Activated B cell treated with CpG ODN at 0.5 μM for 24 hours (primary cell): ENCODE measurements around the gene SLC13A4. TPM values are rescaled to one million over a fixed set of nuclear protein-coding genes. Genes with fewer than 3 reads are reported as not detected.

Experiments
- ATAC-seq: fragments of 200-7000 bp; cut with Tn5 transposase; one replicate; pipeline ENCODE4 v1.10.0; 2021; ENCODE audit warnings: low read depth, mild to moderate bottlenecking, moderate library complexity
- CTCF ChIA-PET: fragments of 350-600 bp; sonication (Branson Sonifier 250); formaldehyde crosslinking; loops from one replicate; lab custom pipeline; 2021; ENCODE audit warnings: antibody characterized with exemption; lab: Charles Lee
- POLR2A ChIA-PET: fragments of 350-600 bp; sonication (Branson Sonifier 250); formaldehyde crosslinking; loops from one replicate; lab custom pipeline; 2021; ENCODE audit warnings: antibody characterized with exemption; lab: Charles Lee
- DNase-seq: peaks from one replicate; pipeline ENCODE4 v3.0.0; 2022
- H3K27ac Mint-ChIP-seq: one replicate; pipeline ENCODE4 v1.8.0; 2020; ENCODE audit warnings: mixed read lengths
- H3K27me3 Mint-ChIP-seq: one replicate; pipeline ENCODE4 v1.8.0; 2021; ENCODE audit warnings: mixed read lengths
- H3K36me3 Mint-ChIP-seq: one replicate; pipeline ENCODE4 v1.8.0; 2021; ENCODE audit warnings: low read depth, mixed read lengths
- H3K4me1 Mint-ChIP-seq: one replicate; pipeline ENCODE4 v1.8.0; 2021; ENCODE audit warnings: mixed read lengths
- H3K4me3 Mint-ChIP-seq: one replicate; pipeline ENCODE4 v1.8.0; 2020; ENCODE audit warnings: mild to moderate bottlenecking, mixed read lengths
- H3K9me3 Mint-ChIP-seq: one replicate; pipeline ENCODE4 v1.8.0; 2020; ENCODE audit warnings: mixed read lengths
- CTCF ChIP-seq: fragments of 200-600 bp; IDR thresholded peaks from one replicate; pipeline ENCODE4 v1.8.0; 2022; ENCODE audit warnings: antibody characterized with exemption, mild to moderate bottlenecking
- intact Hi-C: fragments of 100-400 bp; cut with micrococcal nuclease; formaldehyde crosslinking; loops from one replicate; pipeline ENCODE4 v1.15.1; 2024
- total RNA-seq: library from RNA; stranded (reverse); gene quantifications from 2 replicates; pipeline ENCODE4 v1.2.3, GENCODE V29; 2022

Gene SLC13A4
- total RNA-seq, 1 donor from 2014 or later: not detected

DNA sequence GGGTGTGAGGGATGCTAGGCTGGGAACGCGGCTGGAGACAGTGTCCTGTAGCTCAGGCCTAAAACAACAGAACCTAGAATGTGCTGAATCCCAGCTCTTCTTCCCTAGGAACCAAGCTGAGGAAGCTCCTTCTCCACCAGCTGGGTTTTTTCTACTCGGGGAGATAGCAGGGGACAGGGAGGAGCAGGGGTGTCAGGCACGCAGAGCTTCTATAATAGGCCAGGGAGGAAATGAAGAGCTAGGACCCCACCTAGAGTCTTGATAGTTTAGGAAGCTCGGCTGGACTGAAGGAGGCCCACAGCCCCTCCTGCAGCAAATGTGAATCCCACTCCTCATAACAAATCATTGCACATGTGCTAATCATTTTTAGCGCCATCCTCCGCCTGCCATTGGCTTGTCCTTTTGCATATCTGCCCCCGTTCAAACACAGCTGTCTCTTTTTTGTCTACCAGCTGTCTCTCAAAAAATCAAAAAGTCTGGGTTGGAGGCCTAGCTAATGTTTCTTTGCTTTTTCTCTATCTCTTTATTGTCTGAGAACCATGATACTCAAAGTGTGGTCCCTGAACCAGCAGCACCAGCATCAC lies 44.7 kb upstream of the SLC13A4 start:
- ATAC-seq: no peak
- Mint-ChIP-seq H3K9me3 (peaks cover 1% of the 10 kb centered on the region), H3K27ac (no peak overlapping the region)

DNA sequence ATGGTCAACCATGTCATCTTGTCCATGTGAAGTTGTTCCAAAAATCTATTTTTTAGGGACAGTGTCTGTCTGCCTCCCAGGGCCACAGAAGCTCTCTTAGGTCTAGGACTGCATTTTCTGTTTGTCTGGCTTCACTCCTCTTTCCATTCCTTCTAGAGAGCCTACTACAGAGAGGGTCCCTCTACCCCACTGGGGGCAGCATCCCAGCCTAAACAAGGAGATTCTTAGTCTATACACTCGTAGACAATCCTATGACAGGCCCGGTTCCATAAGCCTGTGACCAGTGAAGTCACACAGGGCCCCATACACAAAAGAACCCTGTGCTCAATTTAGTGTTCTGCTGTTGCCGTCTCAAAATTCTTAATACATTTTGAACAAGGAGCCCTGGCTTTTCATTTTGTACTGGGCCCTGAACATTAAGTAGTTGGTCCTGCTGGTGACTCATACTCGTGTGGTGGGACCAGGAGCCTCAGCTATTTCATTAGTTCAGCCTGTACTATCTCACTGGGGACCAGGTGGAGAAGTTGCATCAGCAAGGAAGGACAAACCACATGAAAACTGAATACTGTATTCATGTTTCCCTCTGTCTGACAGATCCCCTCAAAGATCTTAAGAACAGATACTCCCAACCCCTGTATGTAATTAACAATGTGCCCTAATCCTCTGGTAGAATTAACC lies 44.1 kb upstream of the SLC13A4 start:
- CTCF ChIA-PET: no interaction called here
- H3K27me3 Mint-ChIP-seq: peaks cover 17% of the 10 kb centered on the region
- POLR2A ChIA-PET: no interaction called here

More for the DNA sequence above, 44.7 kb upstream of the SLC13A4 start:
- no peak for DNase-seq
- H3K36me3 Mint-ChIP-seq: no peaks in the 10 kb centered on the region
- intact Hi-C loops: no loop called here
- peaks cover 16% of the 10 kb centered on the region for H3K27me3 Mint-ChIP-seq
- ChIA-PET POLR2A (no interaction called here), CTCF (no interaction called here)
- no peak overlapping the region for H3K4me3 Mint-ChIP-seq
- no peak for TF ChIP-seq CTCF
- no peaks in the 10 kb centered on the region for H3K4me1 Mint-ChIP-seq

DNA sequence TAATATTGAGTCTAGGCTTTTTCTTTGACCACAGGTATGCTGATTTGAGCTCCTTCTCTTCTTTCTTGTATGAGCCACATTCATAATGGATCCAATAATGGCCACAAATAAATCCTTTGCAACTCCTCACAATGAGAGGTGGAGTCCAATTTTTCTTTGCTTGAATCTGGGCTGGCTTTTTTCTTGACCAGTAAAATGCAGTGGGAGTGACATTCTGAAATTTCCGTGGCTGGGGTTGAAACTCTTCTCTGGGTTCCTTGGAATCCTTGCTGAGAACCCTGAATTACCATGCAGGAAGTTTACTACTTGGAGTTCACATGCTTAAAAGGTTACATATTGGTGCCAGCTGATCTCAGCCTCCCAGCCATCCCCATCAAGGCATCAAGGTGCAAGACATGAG lies 43.1 kb upstream of the SLC13A4 start:
- H3K4me1 Mint-ChIP-seq: no peaks in the 10 kb centered on the region
- no peak for DNase-seq
- no peak for ATAC-seq
- no peaks in the 10 kb centered on the region for H3K9me3 Mint-ChIP-seq
- ChIA-PET POLR2A (no interaction called here), CTCF (no interaction called here)
- H3K27me3 Mint-ChIP-seq: peaks cover 22% of the 10 kb centered on the region
- no peak for TF ChIP-seq CTCF
- H3K27ac Mint-ChIP-seq: no peak overlapping the region
- H3K4me3 Mint-ChIP-seq: no peak overlapping the region
- no peaks in the 10 kb centered on the region for H3K36me3 Mint-ChIP-seq
- intact Hi-C loops: no loop called here

More for the DNA sequence above, 44.1 kb upstream of the SLC13A4 start:
- DNase-seq (no peak), ATAC-seq (no peak)
- Mint-ChIP-seq H3K27ac (no peak overlapping the region), H3K9me3 (no peaks in the 10 kb centered on the region), H3K4me1 (no peaks in the 10 kb centered on the region), H3K36me3 (no peaks in the 10 kb centered on the region), H3K4me3 (no peak overlapping the region)
- intact Hi-C loops: no loop called here
- no peak for TF ChIP-seq CTCF

DNA sequence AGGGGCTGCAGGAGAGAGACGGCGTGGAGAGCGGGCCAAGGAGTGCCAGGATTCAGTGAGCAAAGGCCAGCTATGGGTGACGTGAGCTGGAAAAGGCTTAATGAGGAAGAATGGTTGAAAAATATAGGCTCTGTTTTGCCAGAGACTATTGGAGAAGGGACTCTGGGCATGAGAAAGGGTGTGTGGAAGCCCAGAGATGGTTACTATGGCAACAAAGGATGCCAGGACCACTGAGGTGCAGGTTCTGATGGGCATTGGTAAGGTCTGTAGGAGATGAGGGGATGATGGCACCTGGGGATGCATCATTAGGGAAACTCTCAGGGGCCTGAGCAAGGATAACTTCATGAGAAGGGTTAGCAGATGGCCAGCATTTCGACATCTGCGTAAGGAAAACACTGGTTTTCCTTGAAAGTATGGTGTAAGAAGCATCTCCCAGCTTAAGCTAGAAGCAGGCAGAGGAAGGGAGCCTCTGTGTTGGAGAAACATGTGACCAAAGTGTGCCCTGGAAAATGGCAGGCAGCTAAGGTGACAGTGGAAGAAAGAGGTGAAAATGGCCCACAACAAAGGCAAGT lies 42.2 kb upstream of the SLC13A4 start:
- no peaks in the 10 kb centered on the region for H3K4me1 Mint-ChIP-seq
- no peak overlapping the region for H3K4me3 Mint-ChIP-seq

More for the DNA sequence above, 42.2 kb upstream of the SLC13A4 start:
- H3K9me3 Mint-ChIP-seq: no peaks in the 10 kb centered on the region
- no peak overlapping the region for H3K27ac Mint-ChIP-seq
- H3K27me3 Mint-ChIP-seq: peaks cover 27% of the 10 kb centered on the region
- H3K36me3 Mint-ChIP-seq: no peaks in the 10 kb centered on the region
- intact Hi-C loops: no loop called here
- DNase-seq (no peak), ATAC-seq (no peak)
- POLR2A ChIA-PET: no interaction called here
- no peak for TF ChIP-seq CTCF
- CTCF ChIA-PET: no interaction called here
